Osteoblast (primary cell): Measurements from ENCODE around the gene USP11. TPM values are rescaled to one million over a fixed set of nuclear protein-coding genes. Genes with fewer than 3 reads are reported as not detected.

Source experiments
- DNase-seq: peaks from one replicate; pipeline ENCODE4 v3.0.0; 2011; ENCODE audit warnings: low spot score, mixed read lengths; ENCODE audit not compliant: insufficient read length; ENCODE audit errors: missing footprints
- H2AFZ ChIP-seq: 2 replicates; pipeline ENCODE4 v1.6.0; 2011; ENCODE audit warnings: mild to moderate bottlenecking, low read length
- H3K27ac ChIP-seq: 2 replicates; pipeline ENCODE4 v1.5.1; 2011; ENCODE audit warnings: mild to moderate bottlenecking, low read depth, low read length, moderate library complexity
- H3K27me3 ChIP-seq: 2 replicates; pipeline ENCODE4 v1.6.0; 2012; ENCODE audit warnings: mild to moderate bottlenecking, control low read depth, inconsistent platforms, low read length, moderate library complexity; ENCODE audit not compliant: insufficient read depth
- H3K36me3 ChIP-seq: 2 replicates; pipeline ENCODE4 v1.5.1; 2011; ENCODE audit warnings: mild to moderate bottlenecking, low read length, control low read depth, moderate library complexity; ENCODE audit not compliant: insufficient read depth
- H3K4me1 ChIP-seq: 2 replicates; pipeline ENCODE4 v1.5.1; 2011; ENCODE audit warnings: mild to moderate bottlenecking, low read length, control low read depth, moderate library complexity; ENCODE audit not compliant: insufficient read depth
- H3K4me2 ChIP-seq: 2 replicates; pipeline ENCODE4 v1.6.0; 2011; ENCODE audit warnings: mild to moderate bottlenecking, low read length; ENCODE audit not compliant: insufficient read depth
- H3K4me3 ChIP-seq: fragments of 200-600 bp; sonication (generic); 3 replicates; pipeline ENCODE4 v1.5.1; 2012; ENCODE audit warnings: mild to moderate bottlenecking, low read length, inconsistent platforms; ENCODE audit not compliant: insufficient read depth
- H3K79me2 ChIP-seq: 2 replicates; pipeline ENCODE4 v1.6.0; 2012; ENCODE audit warnings: mild to moderate bottlenecking, low read length, control low read depth, inconsistent platforms; ENCODE audit not compliant: insufficient read depth
- H3K9me3 ChIP-seq: 2 replicates; pipeline ENCODE4 v1.5.1; 2011; ENCODE audit warnings: low read depth, low read length, control low read depth
- H4K20me1 ChIP-seq: 2 replicates; pipeline ENCODE4 v1.6.0; 2012; ENCODE audit warnings: mild to moderate bottlenecking, low read length, control low read depth; ENCODE audit not compliant: insufficient read depth
- total RNA-seq: library from RNA; depleted of rRNA; stranded (reverse); fragments of >200 nt; gene quantifications from 2 replicates; pipeline ENCODE4 v1.2.3, GENCODE V29; 2012
- TF ChIP-seq, protein P1 (sequence below): IDR thresholded peaks from 2 replicates; pipeline ENCODE4 v1.5.1; 2011; ENCODE audit warnings: mild to moderate bottlenecking, low read depth, low read length, moderate library complexity; ENCODE audit errors: extremely low read depth

The USP11 gene
- total RNA-seq, 1 donor: 28.2 TPM

DNA sequence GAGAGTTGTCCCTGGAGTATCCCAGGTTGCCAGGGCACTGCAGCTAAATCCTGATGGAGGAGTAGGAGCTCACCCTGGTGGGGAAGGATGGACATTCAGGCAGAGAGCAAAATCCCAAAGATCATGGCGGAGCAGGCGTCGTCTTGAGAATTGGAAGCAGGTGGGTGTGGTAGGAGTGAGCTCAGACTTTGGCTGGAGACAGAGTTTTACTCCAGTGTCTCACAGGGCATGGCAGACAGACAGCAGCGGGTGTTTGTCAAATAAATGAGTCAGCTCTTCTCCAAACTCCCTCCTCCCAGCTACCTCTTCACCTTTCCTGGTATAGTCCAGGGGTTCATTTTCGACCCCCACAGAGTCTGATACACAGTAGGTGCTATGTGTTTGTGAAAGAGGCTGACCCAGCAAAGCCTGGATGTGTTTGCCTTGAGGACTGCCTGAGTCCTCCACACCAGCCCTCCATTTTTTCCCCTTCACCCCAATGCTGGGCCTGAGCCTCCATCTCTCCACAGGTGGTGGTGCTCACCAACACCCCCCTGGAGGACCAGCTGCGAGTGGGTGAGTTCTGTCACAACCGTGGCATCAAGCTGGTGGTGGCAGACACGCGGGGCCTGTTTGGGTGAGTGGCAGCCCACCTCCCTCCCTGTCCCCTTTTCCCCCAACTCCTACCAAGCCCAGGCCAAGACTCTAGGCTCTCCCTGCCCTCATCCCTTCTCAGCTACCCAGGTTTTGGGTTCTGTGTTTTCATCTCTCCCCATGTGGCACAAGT, 32.2 kb upstream of the USP11 start:
- Histone ChIP-seq H3K36me3 (peaks cover 75% of the 10 kb centered on the region), H2AFZ (no peak overlapping the region), H4K20me1 (peaks cover 84% of the 10 kb centered on the region), H3K4me3 (no peak overlapping the region), H3K9me3 (no peaks in the 10 kb centered on the region), H3K27me3 (no peaks in the 10 kb centered on the region), H3K4me1 (peaks cover 28% of the 10 kb centered on the region), H3K4me2 (no peak overlapping the region), H3K27ac (peak overlapping the region; percentile 6), H3K79me2 (peaks cover 60% of the 10 kb centered on the region)
- peak; percentile 88 for DNase-seq
- TF ChIP-seq, protein P1, sequence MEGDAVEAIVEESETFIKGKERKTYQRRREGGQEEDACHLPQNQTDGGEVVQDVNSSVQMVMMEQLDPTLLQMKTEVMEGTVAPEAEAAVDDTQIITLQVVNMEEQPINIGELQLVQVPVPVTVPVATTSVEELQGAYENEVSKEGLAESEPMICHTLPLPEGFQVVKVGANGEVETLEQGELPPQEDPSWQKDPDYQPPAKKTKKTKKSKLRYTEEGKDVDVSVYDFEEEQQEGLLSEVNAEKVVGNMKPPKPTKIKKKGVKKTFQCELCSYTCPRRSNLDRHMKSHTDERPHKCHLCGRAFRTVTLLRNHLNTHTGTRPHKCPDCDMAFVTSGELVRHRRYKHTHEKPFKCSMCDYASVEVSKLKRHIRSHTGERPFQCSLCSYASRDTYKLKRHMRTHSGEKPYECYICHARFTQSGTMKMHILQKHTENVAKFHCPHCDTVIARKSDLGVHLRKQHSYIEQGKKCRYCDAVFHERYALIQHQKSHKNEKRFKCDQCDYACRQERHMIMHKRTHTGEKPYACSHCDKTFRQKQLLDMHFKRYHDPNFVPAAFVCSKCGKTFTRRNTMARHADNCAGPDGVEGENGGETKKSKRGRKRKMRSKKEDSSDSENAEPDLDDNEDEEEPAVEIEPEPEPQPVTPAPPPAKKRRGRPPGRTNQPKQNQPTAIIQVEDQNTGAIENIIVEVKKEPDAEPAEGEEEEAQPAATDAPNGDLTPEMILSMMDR: peak; percentile 59

DNA sequence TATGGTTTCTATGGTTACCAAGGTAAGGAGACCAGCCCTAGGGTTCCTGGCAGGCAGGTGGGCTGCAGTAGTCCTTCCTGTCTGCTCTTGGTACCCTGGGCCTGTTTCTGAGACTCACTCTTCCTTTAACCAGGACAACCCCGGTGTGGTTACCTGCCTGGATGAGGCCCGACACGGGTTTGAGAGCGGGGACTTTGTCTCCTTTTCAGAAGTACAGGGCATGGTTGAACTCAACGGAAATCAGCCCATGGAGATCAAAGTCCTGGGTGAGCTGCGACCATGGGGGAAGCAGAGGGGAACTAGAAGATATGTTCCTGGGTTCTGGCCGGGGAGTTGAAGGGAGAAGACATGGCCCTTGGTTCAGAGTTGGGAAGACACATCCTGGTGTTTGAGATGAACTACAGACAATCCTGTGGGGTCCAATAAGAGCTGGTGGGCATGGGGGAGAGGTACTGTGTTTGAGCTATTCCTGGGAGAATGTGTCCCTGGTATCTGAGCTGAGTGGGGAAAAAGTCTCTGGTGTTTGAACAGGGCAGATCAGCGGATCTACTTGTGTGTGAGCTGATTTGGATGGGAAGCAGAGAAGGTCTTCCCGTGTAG, 31.4 kb upstream of the USP11 start:
- H3K79me2 ChIP-seq: peaks cover 51% of the 10 kb centered on the region

DNA sequence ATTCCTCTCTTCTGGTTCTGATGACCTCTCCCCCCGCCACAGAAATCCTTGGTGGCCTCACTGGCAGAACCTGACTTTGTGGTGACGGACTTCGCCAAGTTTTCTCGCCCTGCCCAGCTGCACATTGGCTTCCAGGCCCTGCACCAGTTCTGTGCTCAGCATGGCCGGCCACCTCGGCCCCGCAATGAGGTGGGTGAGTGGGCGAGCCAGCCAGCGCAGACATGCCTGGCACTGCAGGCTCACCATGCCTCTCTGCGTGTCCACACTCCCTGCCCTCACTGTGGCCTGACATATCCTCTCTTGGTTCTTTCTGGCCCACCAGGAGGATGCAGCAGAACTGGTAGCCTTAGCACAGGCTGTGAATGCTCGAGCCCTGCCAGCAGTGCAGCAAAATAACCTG, 30.5 kb upstream of the USP11 start:
- TF ChIP-seq, protein P1: no peak

More for the DNA sequence above, 31.4 kb upstream of the USP11 start:
- Histone ChIP-seq H3K36me3 (peaks cover 83% of the 10 kb centered on the region), H3K27me3 (no peaks in the 10 kb centered on the region), H3K9me3 (no peaks in the 10 kb centered on the region), H3K4me1 (peaks cover 19% of the 10 kb centered on the region), H2AFZ (no peak overlapping the region), H3K4me2 (no peak overlapping the region), H3K4me3 (no peak overlapping the region), H3K27ac (peak overlapping the region; percentile 6), H4K20me1 (peaks cover 83% of the 10 kb centered on the region)
- DNase-seq: peak; percentile 9
- TF ChIP-seq, protein P1: no peak

DNA sequence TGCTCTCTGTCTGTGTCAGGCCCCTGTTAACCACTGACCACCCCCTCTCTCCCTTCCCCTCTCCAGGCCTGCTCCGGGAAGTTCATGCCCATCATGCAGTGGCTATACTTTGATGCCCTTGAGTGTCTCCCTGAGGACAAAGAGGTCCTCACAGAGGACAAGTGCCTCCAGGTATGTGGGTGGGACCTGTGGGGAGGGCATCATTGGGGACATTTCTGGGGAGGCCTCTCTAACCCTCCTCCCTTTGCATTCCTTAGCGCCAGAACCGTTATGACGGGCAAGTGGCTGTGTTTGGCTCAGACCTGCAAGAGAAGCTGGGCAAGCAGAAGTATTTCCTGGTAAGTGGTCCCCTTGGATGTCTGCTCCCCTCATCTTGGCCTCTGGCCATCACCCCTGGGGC, 29.9 kb upstream of the USP11 start:
- Histone ChIP-seq H2AFZ (no peak overlapping the region), H3K27me3 (no peaks in the 10 kb centered on the region), H3K4me1 (peaks cover 5% of the 10 kb centered on the region), H3K27ac (no peak overlapping the region), H3K4me3 (no peak overlapping the region), H3K4me2 (no peak overlapping the region), H4K20me1 (peaks cover 81% of the 10 kb centered on the region), H3K9me3 (no peaks in the 10 kb centered on the region), H3K36me3 (peaks cover 93% of the 10 kb centered on the region), H3K79me2 (peaks cover 37% of the 10 kb centered on the region)
- DNase-seq: no peak
- TF ChIP-seq, protein P1: no peak

More for the DNA sequence above, 30.5 kb upstream of the USP11 start:
- Histone ChIP-seq H3K4me1 (peaks cover 10% of the 10 kb centered on the region), H3K4me2 (no peak overlapping the region), H3K27me3 (no peaks in the 10 kb centered on the region), H4K20me1 (peaks cover 83% of the 10 kb centered on the region), H3K27ac (no peak overlapping the region), H3K4me3 (no peak overlapping the region), H3K36me3 (peaks cover 89% of the 10 kb centered on the region), H3K9me3 (no peaks in the 10 kb centered on the region), H2AFZ (no peak overlapping the region), H3K79me2 (peaks cover 43% of the 10 kb centered on the region)
- DNase-seq: peak; percentile 66
